HepG2 (cell line): ENCODE measurements around the gene HNRNPUL1. TPM values are rescaled to one million over a fixed set of nuclear protein-coding genes. Genes with fewer than 3 reads are reported as not detected.

Experiments
- ATAC-seq: fragments of 200-7000 bp; cut with Tn5 transposase; 3 replicates; pipeline ENCODE4 v1.9.1; 2020; ENCODE audit warnings: mild to moderate bottlenecking, moderate library complexity
- BruUV-seq: library from RNA; stranded (reverse); fragments of 400-500 nt; replicated peaks from 2 replicates; lab custom pipeline; 2021; lab: Mats Ljungman, UMichigan
- CTCF ChIA-PET: fragments of 300-600 bp; formaldehyde crosslinking; extraction: SDS; loops from one replicate; lab custom pipeline; 2021; ENCODE audit warnings: low total read pairs, inconsistent platforms, low intra/inter-chr PET ratio; lab: Yijun Ruan, JAX
- POLR2A ChIA-PET: fragments of 350-600 bp; sonication (Branson Sonifier 250); formaldehyde crosslinking; loops from one replicate; lab custom pipeline; 2020; ENCODE audit warnings: antibody characterized with exemption, inconsistent platforms; lab: Yijun Ruan, JAX
- DNase-seq: peaks from one replicate; pipeline ENCODE4 v3.0.0-alpha.2; 2015; ENCODE audit warnings: low spot score
- FAIRE-seq: peaks from 3 replicates; lab custom pipeline; 2011; peaks lifted over from hg19 to GRCh38; lab: Jason Lieb, UNC
- H2AFZ ChIP-seq: one replicate; pipeline ENCODE4 v1.6.1; 2011; ENCODE audit warnings: low read length, inconsistent platforms
- H3K27ac ChIP-seq: fragments of 300-600 bp; 3 replicates; pipeline ENCODE4 v1.8.0; 2011; ENCODE audit warnings: mixed run types, mild to moderate bottlenecking, mixed read lengths, low read length, inconsistent platforms; ENCODE audit not compliant: insufficient read depth; ENCODE audit errors: extremely low read length
- H3K27me3 ChIP-seq, 2 experiments: fragments of 200-600 bp in 1 of 2; 2 replicates in 1 of 2; 3 replicates in 1 of 2; pipeline versions ENCODE4 v1.6.0 to v1.8.0; 2011; ENCODE audit warnings: low read length in 2 of 2, mild to moderate bottlenecking in 2 of 2, moderate library complexity in 2 of 2, inconsistent platforms in 1 of 2; ENCODE audit not compliant: insufficient read depth in 2 of 2, control insufficient read depth in 1 of 2
- H3K36me3 ChIP-seq, 2 experiments: fragments of 200-600 bp in 1 of 2; replicated peaks in 1 of 2; 2 replicates in 1 of 2; 3 replicates in 1 of 2; pipeline versions ENCODE4 v1.5.1 to v1.8.0; 2011; ENCODE audit warnings: low read length in 2 of 2, inconsistent platforms in 1 of 2; ENCODE audit not compliant: insufficient read depth in 2 of 2, control insufficient read depth in 1 of 2
- H3K4me1 ChIP-seq: 2 replicates; pipeline ENCODE4 v1.5.1; 2012; ENCODE audit warnings: low read length, inconsistent platforms; ENCODE audit not compliant: insufficient read depth
- H3K4me2 ChIP-seq: 2 replicates; pipeline ENCODE4 v1.6.0; 2011; ENCODE audit warnings: low read depth, low read length, inconsistent platforms
- H3K4me3 ChIP-seq, 3 experiments: fragments of 200-600 bp in 1 of 3; sonication (generic), shearing (Covaris generic) in 1 of 3; replicated peaks in 1 of 3; 2 replicates each; pipeline ENCODE4 v1.5.1; 2011 to 2016; ENCODE audit warnings: low read length in 3 of 3, inconsistent platforms in 2 of 3, low read depth in 2 of 3, mild to moderate bottlenecking in 2 of 3, control low read depth in 1 of 3, mixed read lengths in 1 of 3; ENCODE audit not compliant: insufficient read depth in 1 of 3
- H3K79me2 ChIP-seq: one replicate; pipeline ENCODE4 v1.6.1; 2011; ENCODE audit warnings: low read length, inconsistent platforms; ENCODE audit not compliant: insufficient read depth
- H3K9ac ChIP-seq: 2 replicates; pipeline ENCODE4 v1.6.0; 2011; ENCODE audit warnings: mild to moderate bottlenecking, low read depth, low read length, inconsistent platforms; ENCODE audit not compliant: insufficient read depth
- H3K9me3 ChIP-seq: 2 replicates; pipeline ENCODE4 v1.5.1; 2012; ENCODE audit warnings: mild to moderate bottlenecking, low read length
- H4K20me1 ChIP-seq: 2 replicates; pipeline ENCODE4 v1.6.0; 2011; ENCODE audit warnings: inconsistent platforms, mild to moderate bottlenecking, low read length, moderate library complexity; ENCODE audit not compliant: insufficient read depth
- ARNT ChIP-seq: fragments of 450-650 bp; IDR thresholded peaks from 2 replicates; pipeline ENCODE4 v1.6.1; 2017
- ATRX ChIP-seq: sonication (generic); formaldehyde crosslinking; IDR thresholded peaks from 2 replicates; pipeline ENCODE4 v1.4.0; 2020; ENCODE audit warnings: missing genetic modification reagents, borderline replicate concordance
- BRCA1 ChIP-seq: sonication (generic); formaldehyde crosslinking; IDR thresholded peaks from 2 replicates; pipeline ENCODE4 v1.4.0; 2020; ENCODE audit warnings: missing genetic modification reagents
- JDP2 ChIP-seq: sonication (generic); formaldehyde crosslinking; IDR thresholded peaks from 2 replicates; pipeline ENCODE4 v1.8.1; 2022; ENCODE audit warnings: missing genetic modification reagents, borderline replicate concordance
- MTA1 ChIP-seq: sonication (generic); formaldehyde crosslinking; IDR thresholded peaks from 2 replicates; pipeline ENCODE4 v1.4.0; 2020; ENCODE audit warnings: missing genetic modification reagents, mild to moderate bottlenecking, borderline replicate concordance
- NRL ChIP-seq: sonication (generic); formaldehyde crosslinking; IDR thresholded peaks from 2 replicates; pipeline ENCODE4 v1.5.0; 2020; ENCODE audit warnings: missing genetic modification reagents, mild to moderate bottlenecking, moderate library complexity, borderline replicate concordance
- PATZ1 ChIP-seq: sonication (generic); formaldehyde crosslinking; IDR thresholded peaks from 2 replicates; pipeline ENCODE4 v1.4.0; 2020; ENCODE audit warnings: missing genetic modification reagents
- PCBP1 ChIP-seq: fragments of 200-400 bp; formaldehyde crosslinking; IDR thresholded peaks from 2 replicates; pipeline ENCODE4 v1.6.1; 2017; ENCODE audit warnings: mild to moderate bottlenecking, low read depth, low read length, borderline replicate concordance
- RELA ChIP-seq: sonication (generic); formaldehyde crosslinking; IDR thresholded peaks from 2 replicates; pipeline ENCODE4 v1.4.0; 2020; ENCODE audit warnings: missing genetic modification reagents
- RNF2 ChIP-seq: fragments of 450-650 bp; conservative IDR thresholded peaks from 2 replicates; pipeline ENCODE4 v1.6.1; 2016; ENCODE audit warnings: low read depth
- ZBTB49 ChIP-seq: sonication (generic); formaldehyde crosslinking; IDR thresholded peaks from 2 replicates; pipeline ENCODE4 v1.4.0; 2020; ENCODE audit warnings: missing genetic modification reagents, borderline replicate concordance
- ZFP91 ChIP-seq: sonication (generic); formaldehyde crosslinking; IDR thresholded peaks from 2 replicates; pipeline ENCODE4 v1.9.0; 2022; ENCODE audit warnings: missing genetic modification reagents, mild to moderate bottlenecking, borderline replicate concordance
- ZNF749 ChIP-seq: sonication (generic); formaldehyde crosslinking; IDR thresholded peaks from 2 replicates; pipeline ENCODE4 v1.8.0; 2022; ENCODE audit warnings: mild to moderate bottlenecking, missing genetic modification reagents, moderate library complexity, borderline replicate concordance
- ZSCAN5A ChIP-seq: sonication (generic); formaldehyde crosslinking; IDR thresholded peaks from 2 replicates; pipeline ENCODE4 v1.8.0; 2022; ENCODE audit warnings: mild to moderate bottlenecking, missing genetic modification reagents, borderline replicate concordance
- WGBS: methylation state at CpG from one replicate; pipeline ENCODE4 v1.1.6; 2017; ENCODE audit warnings: low lambda C conversion rate; 5-methylcytosine and 5-hydroxymethylcytosine counted together
- in situ Hi-C: cut with HindIII; loops from 2 replicates; pipeline ENCODE4 v1.10.0; 2017; ENCODE audit warnings: low pct_unique_long_range_greater_than_20kb; ENCODE audit not compliant: extremely low pct_ligation_motif_present
- intact Hi-C: fragments of 100-400 bp; cut with micrococcal nuclease; formaldehyde crosslinking; loops from one replicate; pipeline ENCODE4 v1.10.0; 2022; ENCODE audit not compliant: unreplicated experiment
- polyA plus RNA-seq, 8 experiments: library from polyadenylated mRNA; depleted of rRNA in 3 of 8; stranded (reverse) in 7 of 8; unstranded in 1 of 8; fragments of >200 nt; fragmentation: Illumina TruSeq in 4 of 8; extraction: Trizol in 4 of 8; gene quantifications; 2 replicates each; pipeline versions ENCODE4 v1.2.1 to v1.2.3, GENCODE V29; 2011 to 2016; ENCODE audit warnings: low read depth in 4 of 8, missing spikeins in 1 of 8, mixed read lengths in 1 of 8; ENCODE audit not compliant: insufficient read depth in 1 of 8
- total RNA-seq, 5 experiments: library from RNA; depleted of rRNA; stranded (reverse); fragments of >200 nt; fragmentation: Illumina TruSeq; extraction: Trizol; gene quantifications; 2 replicates each; pipeline ENCODE4 v1.2.3, GENCODE V29; 2016; ENCODE audit warnings: low read depth in 1 of 5

HNRNPUL1 gene
- total and polyA plus RNA-seq, 2 of the 13 experiments (the other 11 are each of a cell fraction or from before 2014, with no cell fraction given): 30.9 to 81.7 TPM

GRCh38 chr19:41310033-41310831 lies 46.1 kb downstream of the HNRNPUL1 start, which contains the start of gene CCDC97 (continued):
- TF ChIP-seq NRL (no peak), JDP2 (no peak), PCBP1 (peak; percentile 89; the same call in 1 of the 2 replicates), ARNT (no peak), ZNF749 (peak; percentile 87)

GRCh38 chr19:41311072-41311471 lies 46.9 kb downstream of the HNRNPUL1 start:
- Histone ChIP-seq H3K27ac (peak overlapping the region; percentile 91), H3K4me3 (peak overlapping the region; percentile 72 to 90 (median 85)), H3K36me3 (peaks cover 18 to 30% of the 10 kb centered on the region in 2 experiments; a peak in 4 of 5 replicates), H4K20me1 (no peaks in the 10 kb centered on the region), H3K4me1 (peaks cover 28% of the 10 kb centered on the region), H3K4me2 (peak overlapping the region; percentile 84), H3K9me3 (no peaks in the 10 kb centered on the region), H3K9ac (peak overlapping the region; percentile 90), H3K27me3 (no peaks in the 10 kb centered on the region), H2AFZ (no peak overlapping the region), H3K79me2 (peaks cover 25% of the 10 kb centered on the region)
- DNase-seq: no peak
- no peak for ATAC-seq
- WGBS: 21% methylated on average over 5 of the region's 5 CpGs
- ChIA-PET CTCF (no interaction called here), POLR2A (interaction anchor here (1.1 to 5.3 kb wide), 4 partner anchors 12 to 85 kb away, joined by 3 to 55 read pairs (median 20); partner anchors contain the start of genes HNRNPUL1 and TGFB1)
- in situ Hi-C loops: loop anchor here (5.0 kb wide), 1 partner anchor 41 kb away; the partner anchor contains the start of gene TGFB1
- BruUV-seq: no TSS peak
- intact Hi-C loops: no loop called here
- FAIRE-seq: no peak
- TF ChIP-seq RNF2: no peak
- TF ChIP-seq PATZ1: no peak
- no peak for TF ChIP-seq ZFP91 (CRISPR knock-in tag)
- TF ChIP-seq ZSCAN5A: no peak
- no peak for TF ChIP-seq MTA1
- no peak for TF ChIP-seq ZBTB49
- no peak for TF ChIP-seq ATRX (CRISPR knock-in tag)
- no peak for TF ChIP-seq BRCA1
- no peak for TF ChIP-seq RELA (CRISPR knock-in tag)
